Measurements from ENCODE around the gene RASL11B. TPM values are rescaled to one million over a fixed set of nuclear protein-coding genes. Genes with fewer than 3 reads are reported as not detected.

Gene RASL11B, protein sequence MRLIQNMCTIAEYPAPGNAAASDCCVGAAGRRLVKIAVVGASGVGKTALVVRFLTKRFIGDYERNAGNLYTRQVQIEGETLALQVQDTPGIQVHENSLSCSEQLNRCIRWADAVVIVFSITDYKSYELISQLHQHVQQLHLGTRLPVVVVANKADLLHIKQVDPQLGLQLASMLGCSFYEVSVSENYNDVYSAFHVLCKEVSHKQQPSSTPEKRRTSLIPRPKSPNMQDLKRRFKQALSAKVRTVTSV
- total RNA-seq: 0.22 TPM in 1 of 2 replicates, not detected in the other

DNA sequence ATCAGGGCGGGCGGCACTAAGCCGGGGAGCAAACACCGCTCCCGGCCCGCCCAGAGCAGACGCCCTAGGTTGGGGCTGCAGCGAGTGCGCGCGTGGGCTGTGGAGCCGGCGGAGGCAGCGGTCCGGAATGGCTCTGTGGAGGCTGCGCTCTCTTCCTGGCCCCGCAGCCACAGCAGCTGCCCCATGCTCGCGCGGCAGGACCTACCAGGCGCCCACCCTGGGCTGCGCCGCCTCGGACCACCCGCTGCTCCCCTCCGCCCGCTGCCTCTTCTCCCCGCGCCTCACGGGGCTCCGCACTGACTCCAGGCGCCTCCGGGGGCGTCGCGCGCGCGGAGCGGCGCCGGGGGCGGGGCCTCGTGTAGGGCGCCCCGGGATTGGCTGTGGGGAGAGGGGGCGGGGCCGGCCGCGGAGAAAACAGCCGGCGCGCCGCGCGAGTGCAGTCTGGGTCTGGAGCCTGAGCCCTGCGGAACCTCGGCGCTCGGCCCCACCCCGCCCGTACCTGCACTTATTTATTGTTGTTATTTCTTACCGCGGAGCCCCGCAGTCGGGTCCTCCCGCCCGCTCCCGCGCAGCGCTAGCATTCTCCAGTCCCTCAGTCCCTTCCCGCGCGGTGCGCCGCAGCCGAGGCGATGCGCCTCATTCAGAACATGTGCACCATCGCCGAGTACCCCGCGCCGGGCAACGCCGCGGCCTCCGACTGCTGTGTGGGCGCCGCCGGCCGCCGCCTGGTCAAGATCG is at the start of gene RASL11B:
Gene RASL11B, plus strand, starts transcription at position 439 of the 738 bp plus-strand sequence. Its CDS starts 191 bp downstream, at position 630.

Other genes with a start within 250 kb of the RASL11B start
- gene USP46, start 203.0 kb upstream of the RASL11B start, total RNA-seq: 7.9 and 8.7 TPM in 2 replicates
- 0.33 and 0.39 TPM in 2 replicates for gene ERVMER34-1, start 110.9 kb upstream of the RASL11B start, total RNA-seq